Stimulated activated CD8-positive, alpha-beta memory T cell treated with anti-CD3 and anti-CD28 coated beads, Interleukin-12 subunit alpha, Interleukin-12 subunit beta, amount 100 ng/mL, for 24 hours (primary cell): ENCODE results near the gene ARSI.
"Not testable (repeated sequence)": the region's sequence is repeated elsewhere in the genome, so short reads cannot be mapped to it uniquely, and the experiment has no call there.

Source experiments
- DNase-seq: peaks from one replicate; pipeline ENCODE4 v3.0.0-alpha.2; 2020; ENCODE audit errors: extremely low read depth

ARSI gene

GRCh38 chr5:150265870-150266383, 36.8 kb downstream of the ARSI start:
- DNase-seq = no peak

- no peak for DNase-seq
Measured at GRCh38 chr5:150264667-150265603, 37.8 kb downstream of the ARSI start.

GRCh38 chr5:150263801-150264621, 38.7 kb downstream of the ARSI start:
- DNase-seq = no peak

- DNase-seq = no peak
Measured at GRCh38 chr5:150263375-150263775, 39.3 kb downstream of the ARSI start.

- DNase-seq = no peak
Measured at GRCh38 chr5:150262502-150262901, 40.2 kb downstream of the ARSI start.

GRCh38 chr5:150261231-150261630, 41.5 kb downstream of the ARSI start:
- DNase-seq = no peak

- DNase-seq = no peak
Measured at GRCh38 chr5:150258130-150258529, 44.6 kb downstream of the ARSI start.

- DNase-seq = no peak
Measured at GRCh38 chr5:150257424-150257823, 45.3 kb downstream of the ARSI start.

GRCh38 chr5:150256410-150257064, 46.2 kb downstream of the ARSI start:
- DNase-seq = no peak

- DNase-seq = no peak
Measured at GRCh38 chr5:150255659-150256409, 46.9 kb downstream of the ARSI start.

GRCh38 chr5:150254774-150255173, 47.9 kb downstream of the ARSI start:
- DNase-seq = no peak

GRCh38 chr5:150254363-150254762, 48.3 kb downstream of the ARSI start:
- no peak for DNase-seq

GRCh38 chr5:150253416-150254208, 49.1 kb downstream of the ARSI start:
- DNase-seq = no peak

GRCh38 chr5:150252489-150252888, 50.2 kb downstream of the ARSI start:
- DNase-seq = no peak

GRCh38 chr5:150251504-150251903, 51.2 kb downstream of the ARSI start:
- DNase-seq = no peak

GRCh38 chr5:150249744-150250143, 53.0 kb downstream of the ARSI start:
- DNase-seq = no peak

GRCh38 chr5:150248946-150249345, 53.8 kb downstream of the ARSI start:
- no peak for DNase-seq

GRCh38 chr5:150248493-150248892, 54.2 kb downstream of the ARSI start:
- not testable (repeated sequence) for DNase-seq

GRCh38 chr5:150247726-150248125, 55.0 kb downstream of the ARSI start:
- no peak for DNase-seq

- DNase-seq = no peak
Measured at GRCh38 chr5:150246835-150247234, 55.9 kb downstream of the ARSI start.
